NCI-H1694 (cell line): Measurements from ENCODE around the gene CUL1.
A peak's percentile ranks its signal among the peaks of the same experiment; 100 is the strongest.

Source experiments
- DNase-seq: peaks from one replicate; lab custom pipeline; 2025; lab: John Stamatoyannopoulos, UW

The CUL1 gene

DNA sequence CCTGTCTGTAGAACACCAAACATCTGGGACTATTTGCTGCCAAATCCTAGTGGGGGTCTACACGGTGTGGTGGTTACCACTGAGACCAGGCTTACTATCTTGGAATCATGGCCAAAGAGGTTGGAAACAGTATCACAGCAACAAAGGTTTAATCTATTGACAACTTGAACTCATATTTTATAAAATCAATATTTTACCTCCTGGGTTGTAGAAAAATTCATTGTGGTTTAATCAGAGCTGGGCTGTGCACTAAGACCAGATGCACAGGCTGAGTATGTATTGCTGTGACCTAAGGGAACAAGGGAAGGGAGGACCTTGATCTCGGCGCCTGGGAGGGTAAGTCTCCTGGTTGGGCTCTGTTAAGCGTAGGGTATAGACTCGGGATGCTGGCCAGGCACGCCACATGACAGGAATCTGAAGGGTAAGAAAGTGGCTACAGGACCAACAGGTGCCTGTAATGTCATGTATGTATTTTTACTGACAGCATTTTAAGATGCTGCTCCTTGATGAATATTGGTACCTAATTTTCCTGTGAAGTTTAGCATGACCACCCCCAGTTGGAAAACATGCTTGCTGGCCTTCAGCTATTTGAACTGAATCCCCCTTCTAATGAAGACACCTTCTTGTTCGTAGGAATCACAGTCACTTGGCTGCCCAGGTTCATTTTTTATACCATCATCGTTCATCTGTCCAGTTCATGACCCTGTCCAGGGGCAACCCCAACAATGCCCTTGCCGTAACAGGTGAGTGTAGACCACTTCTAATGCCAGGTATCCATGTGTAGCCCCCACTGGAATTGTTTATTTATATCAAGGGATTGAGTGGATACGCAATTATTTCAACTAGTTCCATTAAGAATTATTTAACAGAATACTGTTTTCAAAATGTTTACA lies 105.9 kb downstream of the CUL1 start:
- no peak for DNase-seq

DNA sequence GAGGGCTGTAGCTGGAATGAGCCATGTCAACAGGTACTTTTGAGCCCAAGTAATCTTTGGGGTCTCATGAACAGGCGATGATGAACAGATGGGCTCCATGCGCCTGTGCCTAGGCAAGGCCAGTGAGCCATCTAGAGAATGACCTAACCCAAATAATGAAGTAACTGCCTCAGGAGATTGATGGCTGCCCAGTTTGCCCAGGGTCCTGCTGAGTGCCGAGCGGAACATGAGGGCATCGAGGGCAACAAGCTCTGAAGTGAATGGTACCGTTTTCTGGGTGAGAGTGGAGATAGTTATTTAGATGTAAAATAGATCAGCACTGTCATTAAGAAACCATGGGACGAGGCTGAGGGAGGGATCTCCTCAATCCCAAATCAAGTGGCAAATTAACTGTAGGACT lies 107.5 kb downstream of the CUL1 start:
- no peak for DNase-seq

DNA sequence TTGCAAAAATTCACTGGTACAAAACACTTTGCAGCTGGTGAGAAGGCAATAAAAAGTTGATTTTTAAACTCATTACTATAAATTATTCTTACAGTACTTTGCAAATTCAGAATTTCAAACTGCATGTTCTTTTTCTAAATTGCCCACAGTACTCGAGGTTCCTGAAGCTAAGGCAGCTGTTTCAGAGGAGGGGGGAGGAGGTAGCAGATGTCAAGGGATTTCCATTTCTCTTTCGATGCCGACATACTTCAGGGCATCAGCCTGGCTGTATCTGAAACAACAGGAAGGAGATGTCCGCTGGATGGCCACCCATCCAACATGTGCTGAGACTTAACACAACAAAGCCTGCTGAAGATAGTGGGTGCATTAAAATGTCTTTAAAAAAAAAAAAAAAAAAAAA lies 108.7 kb downstream of the CUL1 start:
- DNase-seq, result peak; percentile 35

DNA sequence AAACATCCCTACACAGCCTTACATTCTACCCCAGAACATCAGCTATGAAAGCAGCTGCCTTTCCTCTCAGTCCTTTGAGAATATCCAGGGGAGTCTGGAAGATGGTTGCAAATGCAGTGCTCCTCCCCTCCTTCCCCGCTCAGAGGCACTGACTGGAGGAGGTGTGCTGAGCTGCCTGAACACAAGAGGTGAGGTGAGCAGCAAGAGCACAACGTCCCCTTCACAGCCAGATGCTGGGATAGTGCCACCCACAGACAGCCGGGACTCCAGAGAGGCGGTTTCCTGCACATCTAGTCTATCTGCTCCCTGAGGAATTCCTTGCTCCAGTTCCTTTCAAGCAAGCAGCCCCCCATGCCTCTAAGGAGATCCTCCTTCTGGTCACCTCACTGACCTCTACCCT lies 111.2 kb downstream of the CUL1 start:
- no peak for DNase-seq

DNA sequence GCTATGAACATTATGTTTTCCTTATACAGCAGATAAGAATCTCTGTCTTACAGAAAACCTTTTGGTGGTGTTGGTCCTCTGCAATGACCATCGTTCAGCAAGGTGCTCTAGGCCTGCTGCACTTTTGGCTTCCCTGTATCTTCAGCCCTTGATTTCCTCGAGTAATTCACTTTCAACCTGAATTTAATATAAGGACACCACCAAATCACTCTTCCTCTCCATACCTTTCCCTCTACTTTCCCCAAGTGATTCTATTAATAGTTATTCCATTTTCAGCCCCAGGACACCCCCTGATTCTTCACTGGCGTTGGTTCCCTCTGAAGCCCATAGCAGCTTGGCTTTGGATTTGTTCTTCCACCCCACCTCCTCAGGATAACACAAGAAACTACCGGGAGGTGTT lies 113.2 kb downstream of the CUL1 start:
- DNase-seq, result no peak

DNA sequence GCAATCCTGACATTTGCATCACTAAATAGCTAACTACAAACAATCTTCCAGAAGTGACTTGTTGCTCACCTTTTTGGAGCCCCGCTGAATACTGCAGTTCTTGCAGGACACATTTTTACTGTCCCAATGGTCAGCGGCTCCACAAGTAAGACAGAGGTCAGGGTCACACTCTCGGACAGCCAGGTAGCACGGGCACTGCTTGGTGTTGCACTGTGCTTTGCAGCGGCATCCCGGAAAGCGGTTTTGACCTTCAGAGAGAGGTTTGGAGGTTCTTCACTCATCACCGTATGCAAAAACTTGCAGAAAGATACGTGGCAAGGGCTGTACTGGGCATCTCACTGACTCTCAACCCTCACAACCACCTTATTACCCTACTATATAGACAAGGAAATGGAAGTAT lies 115.2 kb downstream of the CUL1 start:
- DNase-seq, result no peak

DNA sequence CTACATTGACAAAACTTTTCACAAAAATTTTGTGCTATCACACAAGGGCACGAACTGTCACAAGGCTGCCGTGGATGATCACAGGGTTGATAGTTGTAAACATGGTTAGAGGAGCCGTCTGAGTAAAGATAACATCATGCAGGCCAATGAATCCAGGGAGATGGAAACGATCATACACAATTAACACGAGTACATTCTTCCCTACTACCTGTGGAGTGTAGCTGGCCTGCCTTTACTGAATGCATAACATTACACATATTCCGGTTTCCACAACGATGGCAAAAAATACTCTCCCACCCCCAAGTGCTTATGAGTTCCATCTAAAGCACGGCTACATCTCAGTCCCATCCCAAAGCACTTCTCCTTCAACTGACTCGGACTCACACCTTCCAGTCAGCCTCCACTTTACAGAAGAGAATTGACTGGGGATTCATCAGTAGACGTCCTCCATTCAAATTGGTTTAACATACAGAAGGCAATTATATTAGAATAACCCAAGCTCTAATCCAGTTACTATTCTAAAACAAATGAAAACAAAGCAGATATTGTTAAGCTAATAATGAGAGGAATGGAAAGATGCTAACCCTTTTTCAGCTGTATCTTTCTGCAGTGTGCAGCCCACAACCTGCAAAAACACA lies 116.3 kb downstream of the CUL1 start:
- no peak for DNase-seq

DNA sequence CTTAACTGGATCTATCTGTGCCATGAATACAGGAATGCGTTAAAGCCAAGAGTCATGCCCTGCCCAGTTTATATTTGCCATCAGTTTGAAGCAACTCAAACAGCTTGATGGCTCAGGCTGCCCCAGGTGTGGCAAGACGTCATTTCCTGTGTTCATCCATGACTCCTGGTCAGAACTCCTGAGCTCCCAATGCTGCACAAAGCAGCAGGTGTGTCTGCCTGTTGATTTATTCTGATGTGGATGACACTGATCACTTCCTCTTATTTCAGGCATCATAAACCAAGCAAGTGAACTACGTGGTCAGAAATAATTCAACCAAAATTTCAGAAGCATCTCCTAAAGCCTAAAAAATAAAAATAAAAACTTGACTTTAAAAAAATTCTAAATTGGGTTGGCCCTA lies 116.9 kb downstream of the CUL1 start:
- no peak for DNase-seq

DNA sequence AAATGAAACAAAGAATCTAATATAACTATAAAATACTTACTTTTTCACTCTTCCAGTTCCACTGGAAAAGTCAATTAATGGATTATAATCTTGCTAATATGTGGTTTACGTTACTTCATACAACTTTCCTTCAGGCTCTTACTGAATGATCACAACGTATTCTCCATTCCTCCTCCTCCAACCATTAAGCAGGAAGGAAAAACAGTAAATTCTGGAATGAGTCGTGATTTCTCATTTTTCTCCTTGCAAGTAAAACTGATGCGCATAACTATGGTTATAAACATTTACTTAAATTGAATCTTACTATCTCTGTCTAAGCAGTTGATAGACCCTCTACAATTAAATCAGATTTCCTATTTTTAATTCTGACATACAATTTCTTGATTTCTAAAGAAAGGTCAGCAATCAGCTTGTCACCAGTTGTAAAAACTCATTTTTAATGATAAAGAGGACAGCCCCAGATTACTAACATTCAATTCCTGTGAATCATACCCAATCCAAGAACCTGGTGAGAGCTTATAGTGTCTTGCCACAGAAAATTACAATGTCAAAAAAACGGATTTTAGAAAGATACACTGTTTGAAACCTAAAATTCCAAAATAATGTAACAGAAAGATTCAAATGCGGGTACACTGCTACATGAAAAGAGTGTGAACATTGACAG lies 121.1 kb downstream of the CUL1 start:
- no peak for DNase-seq

DNA sequence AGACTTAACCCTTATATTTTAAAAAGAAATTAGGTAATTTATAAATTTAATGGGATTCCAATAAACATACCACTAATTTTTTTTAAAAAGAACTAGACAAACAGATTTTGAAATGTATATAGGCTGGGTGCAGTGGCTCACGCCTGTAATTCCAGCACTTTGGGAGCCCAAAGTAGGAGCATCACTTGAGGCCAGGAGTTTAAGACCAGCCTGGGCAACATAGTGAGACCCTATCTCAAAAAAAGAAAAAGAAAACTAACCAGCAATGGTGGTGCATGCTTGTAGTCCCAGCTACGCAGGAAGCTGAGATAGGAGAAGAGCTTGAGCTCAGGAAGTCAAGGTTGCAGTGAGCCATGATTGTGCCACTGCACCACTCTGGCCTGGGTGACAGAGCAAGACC lies 122.7 kb downstream of the CUL1 start:
- no peak for DNase-seq

DNA sequence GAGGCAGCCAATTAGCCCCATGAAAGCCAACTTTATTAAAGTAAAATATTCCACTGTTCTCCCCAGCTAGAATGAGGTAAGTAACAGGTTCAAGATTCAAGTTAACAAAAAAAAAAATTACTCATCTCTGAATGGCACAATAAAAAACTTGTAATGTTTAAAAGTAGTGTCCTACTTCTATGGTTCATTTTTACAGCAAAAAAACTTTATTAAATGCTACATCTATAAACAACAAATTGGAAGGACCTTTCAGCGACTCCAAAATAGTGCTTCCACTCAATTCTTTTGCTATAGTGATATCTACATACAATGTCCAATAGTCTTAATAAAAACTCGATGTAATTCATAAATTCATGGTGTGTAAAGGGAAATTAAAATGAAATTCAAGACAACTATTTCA lies 126.2 kb downstream of the CUL1 start:
- DNase-seq, result no peak

DNA sequence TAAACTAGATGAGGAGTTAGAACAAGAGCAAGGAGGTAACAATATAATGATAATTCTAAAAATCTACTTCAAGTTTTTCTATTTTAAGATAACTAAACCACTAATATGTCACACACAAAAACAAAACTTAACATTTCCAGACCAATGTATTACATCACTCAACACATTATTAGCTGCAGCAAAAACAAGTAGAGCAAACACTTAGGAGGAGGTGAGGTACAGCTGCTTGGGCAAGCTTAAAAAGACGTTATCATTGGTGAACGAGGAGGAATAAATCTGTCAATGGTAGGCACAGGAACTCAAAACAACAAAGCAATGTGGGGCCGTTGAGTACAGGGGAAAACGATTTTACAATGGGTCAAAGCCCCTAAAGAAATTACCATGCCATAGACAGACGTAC lies 126.6 kb downstream of the CUL1 start:
- DNase-seq, result no peak

DNA sequence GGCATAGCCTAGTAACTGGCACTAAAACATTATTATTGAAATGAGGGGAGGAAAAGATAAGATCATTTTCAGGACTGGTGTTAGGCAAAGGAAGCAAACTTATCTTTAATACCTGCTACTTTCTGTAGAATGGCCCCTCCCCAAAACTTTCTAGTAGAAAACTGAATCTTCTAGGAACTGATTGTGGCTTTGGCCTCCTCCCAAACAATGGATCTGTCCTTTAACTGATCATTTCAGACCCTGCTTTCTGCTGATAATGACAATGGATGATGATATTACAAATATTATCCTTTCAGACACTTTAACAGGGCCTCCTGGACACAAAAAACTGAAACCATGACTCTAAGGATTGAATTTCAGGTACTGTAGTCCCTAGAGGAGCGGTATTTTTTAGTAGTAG lies 130.3 kb downstream of the CUL1 start:
- DNase-seq, result no peak

DNA sequence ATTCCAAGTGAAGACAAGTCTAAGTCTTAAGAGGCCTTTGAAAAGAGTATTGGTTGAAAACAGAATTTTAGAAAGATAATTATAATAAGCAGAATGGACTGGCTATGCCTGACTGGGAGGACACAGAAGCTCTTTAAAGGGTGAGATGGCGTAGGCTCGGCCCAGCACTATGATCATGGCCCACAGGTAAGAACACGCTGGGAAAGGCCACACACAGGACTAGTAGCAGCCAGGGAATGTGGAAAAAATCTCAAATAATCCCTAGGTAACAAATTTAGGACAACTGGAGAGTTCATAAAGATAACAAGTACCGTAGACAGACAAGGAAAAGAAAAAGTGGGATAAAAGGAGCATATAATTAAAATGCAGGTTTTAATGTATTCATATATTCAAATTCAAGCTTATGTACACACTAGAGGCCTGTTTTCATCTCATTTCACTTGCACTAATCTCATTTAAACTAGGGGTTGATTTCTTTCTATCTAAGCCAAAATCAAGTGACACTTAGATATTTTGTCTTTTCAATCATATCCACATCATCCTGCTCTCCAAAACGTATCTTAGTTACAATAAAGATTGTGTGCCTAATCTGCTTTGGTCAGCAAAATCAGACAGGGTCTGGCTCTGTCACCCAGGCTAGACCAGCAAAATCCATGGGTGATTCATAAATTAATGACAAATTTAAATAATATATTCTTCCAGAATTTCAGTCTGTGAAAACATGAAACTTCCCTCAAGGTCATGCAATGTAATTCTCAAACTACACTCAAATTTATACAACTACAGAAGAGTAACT lies 132.4 kb downstream of the CUL1 start:
- no peak for DNase-seq

DNA sequence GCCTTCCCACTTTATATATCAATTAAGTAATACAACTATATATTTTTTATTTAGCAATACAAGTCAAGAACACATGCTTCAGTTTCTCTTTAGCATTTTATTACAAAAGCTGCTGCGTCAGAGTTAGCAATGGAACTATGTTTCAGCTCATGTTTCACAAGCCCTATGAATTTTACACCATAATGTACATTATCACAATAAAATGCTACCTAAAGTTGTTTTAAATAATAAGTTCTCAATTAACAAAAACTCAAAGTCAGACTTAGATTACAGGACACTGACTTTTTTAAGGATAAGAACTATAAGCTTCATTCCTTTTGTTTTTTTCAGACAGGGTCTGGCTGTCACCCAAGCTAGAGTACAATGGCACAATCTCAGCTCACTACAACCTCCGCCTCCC lies 133.1 kb downstream of the CUL1 start:
- DNase-seq, result no peak

DNA sequence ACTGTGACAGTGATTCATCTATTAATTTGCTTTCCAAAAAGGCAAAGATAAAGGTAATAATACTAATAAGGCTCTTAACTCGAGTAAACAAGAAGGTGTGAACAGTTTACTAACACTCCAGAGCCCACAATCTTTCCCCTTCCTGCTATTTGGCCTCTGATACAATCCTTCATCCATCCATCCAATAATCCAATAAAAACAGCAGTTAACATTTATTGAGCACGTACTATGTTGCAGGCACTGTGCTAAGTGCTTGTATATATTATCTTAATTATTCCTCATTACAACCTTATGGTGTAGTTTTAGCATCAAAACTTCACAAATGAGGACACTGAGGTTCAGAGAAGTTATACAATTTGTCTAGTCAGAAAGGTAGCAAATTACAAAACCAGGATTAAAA lies 135.9 kb downstream of the CUL1 start:
- no peak for DNase-seq

DNA sequence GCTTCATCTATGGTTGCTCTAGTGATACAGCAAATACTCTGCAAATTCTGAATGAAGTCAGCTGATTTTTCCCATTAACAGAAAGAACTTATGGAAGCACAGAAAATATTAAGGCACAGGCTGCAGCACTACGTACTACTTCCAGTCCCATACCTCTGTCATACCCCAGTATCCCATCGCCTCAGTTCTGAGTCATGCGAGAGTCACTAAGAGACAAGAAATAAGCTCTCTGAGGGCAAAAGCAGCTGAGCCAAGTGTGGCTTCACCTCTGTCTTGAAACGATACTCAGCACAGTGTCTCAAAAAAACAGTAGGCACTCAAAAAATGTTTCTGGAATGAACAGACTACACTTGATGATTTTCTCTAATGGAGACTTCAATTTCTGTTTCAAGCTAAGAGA lies 137.2 kb downstream of the CUL1 start:
- DNase-seq, result no peak

DNA sequence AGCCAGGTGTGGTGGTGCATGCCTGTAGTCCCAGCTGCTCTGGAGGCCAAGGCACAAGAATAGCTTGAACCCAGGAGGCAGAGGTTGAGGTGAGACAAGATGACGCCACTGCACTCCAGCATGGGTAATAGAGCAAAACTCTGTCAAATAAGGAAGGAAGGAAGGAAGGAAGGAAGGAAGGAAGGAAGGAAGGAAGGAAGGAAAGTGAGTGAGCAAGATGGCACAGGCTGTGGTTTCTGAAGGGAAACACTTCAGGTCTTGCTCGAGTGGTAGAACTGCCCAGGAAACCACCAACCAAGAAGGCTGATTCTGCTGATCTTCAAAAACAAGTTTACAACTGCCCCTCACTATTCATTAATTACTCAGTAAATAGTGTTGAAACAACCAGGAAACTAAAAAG lies 140.2 kb downstream of the CUL1 start:
- no peak for DNase-seq

DNA sequence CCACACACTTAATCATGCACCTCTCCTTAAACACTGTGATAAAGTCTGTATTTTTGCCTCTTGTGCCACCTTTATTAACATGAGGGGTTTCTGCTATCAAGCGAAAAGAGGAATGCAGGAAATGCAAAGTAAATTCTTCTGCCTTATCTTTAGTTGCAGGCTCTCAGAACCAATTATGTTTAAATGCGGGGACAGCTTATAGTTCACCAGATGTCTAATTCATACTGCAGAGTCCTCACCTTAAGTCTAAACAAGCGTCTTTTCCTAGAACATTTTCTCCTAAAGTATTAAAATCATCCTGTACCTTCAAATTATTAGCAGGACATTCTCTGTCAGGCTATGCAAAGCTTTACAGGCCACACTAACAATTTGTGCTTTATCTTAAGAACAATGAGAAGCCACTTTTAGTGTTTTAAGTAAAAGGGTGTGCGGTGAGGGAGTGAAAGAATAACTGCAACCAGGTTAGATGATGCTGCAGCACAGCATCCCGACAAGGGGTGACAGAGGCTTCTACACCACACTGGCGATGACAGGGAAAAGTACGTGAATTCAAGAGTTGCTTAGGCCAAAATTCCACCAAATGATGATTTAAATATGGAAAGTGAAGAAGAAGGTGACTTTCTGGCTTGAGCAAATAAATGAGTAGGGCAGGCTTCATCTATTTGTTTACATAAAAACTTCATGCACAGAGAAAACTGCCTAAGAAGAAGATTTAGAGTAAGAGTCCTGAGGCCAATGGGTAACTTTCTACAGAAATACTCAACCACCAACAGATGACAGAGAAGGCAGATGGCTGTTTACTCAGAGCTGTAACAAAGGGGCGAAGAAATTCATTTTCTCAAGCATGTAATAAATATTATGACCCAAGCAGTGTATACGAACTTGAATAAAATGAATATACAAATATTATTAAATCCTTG lies 149.4 kb downstream of the CUL1 start:
- DNase-seq, result no peak

DNA sequence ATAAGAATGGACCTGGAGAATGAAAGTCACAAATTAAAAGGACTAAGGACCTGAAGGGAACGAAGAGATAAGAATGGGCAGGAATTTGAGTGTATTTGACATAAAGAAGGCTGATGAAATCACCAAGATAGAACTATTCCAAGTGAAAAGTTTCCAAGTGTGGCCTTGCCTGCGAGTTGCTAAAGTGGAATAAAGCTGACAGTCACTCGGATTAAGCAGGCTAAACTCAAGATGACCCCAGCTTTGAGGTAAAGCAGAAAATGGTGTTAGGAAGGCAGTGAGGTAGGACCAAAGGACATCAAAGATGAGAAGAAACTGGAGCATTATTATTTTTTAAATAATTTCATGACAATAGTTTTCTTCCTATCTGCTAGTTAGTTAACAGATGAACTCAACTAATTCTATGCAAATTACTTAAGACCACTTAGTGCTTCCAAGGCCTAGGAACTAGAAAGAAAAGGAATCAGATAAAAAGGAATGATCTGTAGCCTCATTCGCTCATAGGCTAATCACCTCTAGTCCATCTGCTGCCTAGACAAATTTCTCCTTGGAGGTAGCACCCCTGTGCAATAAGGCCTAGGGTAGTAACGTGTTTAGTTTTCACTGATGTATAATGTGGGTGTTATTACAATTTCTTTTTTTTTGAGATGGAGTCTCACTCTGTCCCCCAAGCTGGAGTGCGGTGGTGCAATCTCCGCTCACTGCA lies 150.8 kb downstream of the CUL1 start:
- DNase-seq, result no peak

DNA sequence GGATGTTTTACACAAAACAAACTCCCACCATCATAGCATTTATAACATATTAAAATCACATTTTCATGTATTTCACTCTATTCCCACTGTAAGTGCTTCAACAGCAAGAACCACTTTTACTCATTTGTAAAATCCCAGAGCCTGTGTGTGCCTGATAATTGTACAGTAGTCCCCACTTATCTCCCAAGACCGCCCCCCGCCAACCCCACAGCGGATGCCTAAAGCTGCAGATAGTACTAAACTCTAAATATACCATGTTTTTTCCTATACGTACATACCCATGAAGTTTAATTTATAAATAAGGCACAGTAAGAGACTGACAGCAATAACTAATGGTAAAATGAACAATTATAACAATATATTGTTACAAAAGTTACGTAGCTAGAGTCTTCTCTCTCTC lies 151.9 kb downstream of the CUL1 start:
- DNase-seq, result no peak
